SK-N-SH treated with all-trans-retinoic acid at 6 μM for 48 hours (cell line): ENCODE results near the gene MAP3K2.

Experiments used
- CSDC2 ChIP-seq: fragments of 250-450 bp; sonication (Bioruptor Pico); IDR thresholded peaks from 2 replicates; pipeline ENCODE4 v1.5.0; 2020; ENCODE audit warnings: mild to moderate bottlenecking, moderate library complexity
- PATZ1 ChIP-seq: fragments of 250-450 bp; sonication (Bioruptor Pico); IDR thresholded peaks from 2 replicates; pipeline ENCODE4 v1.8.0; 2020; ENCODE audit warnings: mild to moderate bottlenecking, moderate library complexity, borderline replicate concordance
- POU6F1 ChIP-seq: fragments of 250-450 bp; sonication (Bioruptor Pico); IDR thresholded peaks from 2 replicates; pipeline ENCODE4 v1.8.0; 2021; ENCODE audit warnings: low read depth, mild to moderate bottlenecking, moderate library complexity, borderline replicate concordance
- PPARA ChIP-seq: fragments of 250-450 bp; sonication (Bioruptor Pico); IDR thresholded peaks from 2 replicates; pipeline ENCODE4 v1.5.0; 2020; ENCODE audit warnings: mild to moderate bottlenecking, borderline replicate concordance
- RARB ChIP-seq: fragments of 250-450 bp; sonication (Bioruptor Pico); IDR thresholded peaks from 2 replicates; pipeline ENCODE4 v1.8.0; 2021; ENCODE audit warnings: mild to moderate bottlenecking, moderate library complexity
- SNAI2 ChIP-seq: fragments of 250-450 bp; sonication (Bioruptor Pico); IDR thresholded peaks from 2 replicates; pipeline ENCODE4 v1.5.0; 2020; ENCODE audit warnings: mild to moderate bottlenecking, moderate library complexity
- TOX ChIP-seq: fragments of 250-450 bp; sonication (Bioruptor Pico); IDR thresholded peaks from 2 replicates; pipeline ENCODE4 v1.8.0; 2021; ENCODE audit warnings: mild to moderate bottlenecking, moderate library complexity, borderline replicate concordance
- ZC3H10 ChIP-seq: fragments of 250-450 bp; sonication (Bioruptor Pico); IDR thresholded peaks from 2 replicates; pipeline ENCODE4 v1.5.1; 2021; ENCODE audit warnings: mild to moderate bottlenecking, moderate library complexity
- ZFP3 ChIP-seq: fragments of 250-450 bp; sonication (Bioruptor Pico); IDR thresholded peaks from 2 replicates; pipeline ENCODE4 v1.5.0; 2020; ENCODE audit warnings: mild to moderate bottlenecking, moderate library complexity
- ZFP30 ChIP-seq: fragments of 450-650 bp; formaldehyde crosslinking; IDR thresholded peaks from 2 replicates; pipeline ENCODE4 v1.5.0; 2022; ENCODE audit warnings: mild to moderate bottlenecking, moderate library complexity
- ZNF565 ChIP-seq: fragments of 450-650 bp; formaldehyde crosslinking; conservative IDR thresholded peaks from 2 replicates; pipeline ENCODE4 v1.5.0; 2020; ENCODE audit warnings: low read depth, mild to moderate bottlenecking, moderate library complexity
- ZNF70 ChIP-seq: fragments of 450-650 bp; formaldehyde crosslinking; IDR thresholded peaks from 2 replicates; pipeline ENCODE4 v1.5.0; 2020; ENCODE audit warnings: mild to moderate bottlenecking, moderate library complexity
- ZNF8 ChIP-seq: fragments of 450-650 bp; formaldehyde crosslinking; IDR thresholded peaks from 2 replicates; pipeline ENCODE4 v1.5.0; 2020; ENCODE audit warnings: mild to moderate bottlenecking, moderate library complexity
- TF ChIP-seq, protein P1 (sequence below): fragments of 250-450 bp; sonication (Bioruptor Pico); IDR thresholded peaks from 2 replicates; pipeline ENCODE4 v1.5.0; 2020; ENCODE audit warnings: mild to moderate bottlenecking, moderate library complexity

GRCh38 chr2:127429844-127430425 is 42.2 kb upstream of the MAP3K2 start:
- TF ChIP-seq PPARA (CRISPR knock-in tag): no peak
- TF ChIP-seq, protein P1, sequence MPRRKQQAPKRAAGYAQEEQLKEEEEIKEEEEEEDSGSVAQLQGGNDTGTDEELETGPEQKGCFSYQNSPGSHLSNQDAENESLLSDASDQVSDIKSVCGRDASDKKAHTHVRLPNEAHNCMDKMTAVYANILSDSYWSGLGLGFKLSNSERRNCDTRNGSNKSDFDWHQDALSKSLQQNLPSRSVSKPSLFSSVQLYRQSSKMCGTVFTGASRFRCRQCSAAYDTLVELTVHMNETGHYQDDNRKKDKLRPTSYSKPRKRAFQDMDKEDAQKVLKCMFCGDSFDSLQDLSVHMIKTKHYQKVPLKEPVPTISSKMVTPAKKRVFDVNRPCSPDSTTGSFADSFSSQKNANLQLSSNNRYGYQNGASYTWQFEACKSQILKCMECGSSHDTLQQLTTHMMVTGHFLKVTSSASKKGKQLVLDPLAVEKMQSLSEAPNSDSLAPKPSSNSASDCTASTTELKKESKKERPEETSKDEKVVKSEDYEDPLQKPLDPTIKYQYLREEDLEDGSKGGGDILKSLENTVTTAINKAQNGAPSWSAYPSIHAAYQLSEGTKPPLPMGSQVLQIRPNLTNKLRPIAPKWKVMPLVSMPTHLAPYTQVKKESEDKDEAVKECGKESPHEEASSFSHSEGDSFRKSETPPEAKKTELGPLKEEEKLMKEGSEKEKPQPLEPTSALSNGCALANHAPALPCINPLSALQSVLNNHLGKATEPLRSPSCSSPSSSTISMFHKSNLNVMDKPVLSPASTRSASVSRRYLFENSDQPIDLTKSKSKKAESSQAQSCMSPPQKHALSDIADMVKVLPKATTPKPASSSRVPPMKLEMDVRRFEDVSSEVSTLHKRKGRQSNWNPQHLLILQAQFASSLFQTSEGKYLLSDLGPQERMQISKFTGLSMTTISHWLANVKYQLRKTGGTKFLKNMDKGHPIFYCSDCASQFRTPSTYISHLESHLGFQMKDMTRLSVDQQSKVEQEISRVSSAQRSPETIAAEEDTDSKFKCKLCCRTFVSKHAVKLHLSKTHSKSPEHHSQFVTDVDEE (CRISPR knock-in tag): no peak
- TF ChIP-seq ZNF70 (CRISPR knock-in tag): no peak
- no peak for TF ChIP-seq ZC3H10 (CRISPR knock-in tag)
- TF ChIP-seq TOX (CRISPR knock-in tag): no peak
- no peak for TF ChIP-seq PATZ1 (CRISPR knock-in tag)
- no peak for TF ChIP-seq SNAI2 (CRISPR knock-in tag)
- no peak for TF ChIP-seq CSDC2 (CRISPR knock-in tag)
- no peak for TF ChIP-seq POU6F1 (CRISPR knock-in tag)
- TF ChIP-seq ZNF8 (CRISPR knock-in tag): no peak
- TF ChIP-seq ZNF565 (CRISPR knock-in tag): no peak
- TF ChIP-seq ZFP30 (CRISPR knock-in tag): no peak
- TF ChIP-seq ZFP3 (CRISPR knock-in tag): no peak
- no peak for TF ChIP-seq RARB (CRISPR knock-in tag)
